VCaP (cell line): ENCODE data around the gene CRBN.
A peak's percentile ranks its signal among the peaks of the same experiment; 100 is the strongest.

Source experiments
- H3K27ac ChIP-seq: fragments of 450-650 bp; 2 replicates; pipeline ENCODE4 v1.5.1; 2017
- TF ChIP-seq, protein P1 (sequence below): fragments of 450-650 bp; conservative IDR thresholded peaks from 2 replicates; pipeline ENCODE4 v1.5.1; 2017; ENCODE audit warnings: mild to moderate bottlenecking, moderate library complexity

Gene CRBN

GRCh38 chr3:3170998-3171397 is 8.5 kb downstream of the CRBN start:
- TF ChIP-seq, protein P1, sequence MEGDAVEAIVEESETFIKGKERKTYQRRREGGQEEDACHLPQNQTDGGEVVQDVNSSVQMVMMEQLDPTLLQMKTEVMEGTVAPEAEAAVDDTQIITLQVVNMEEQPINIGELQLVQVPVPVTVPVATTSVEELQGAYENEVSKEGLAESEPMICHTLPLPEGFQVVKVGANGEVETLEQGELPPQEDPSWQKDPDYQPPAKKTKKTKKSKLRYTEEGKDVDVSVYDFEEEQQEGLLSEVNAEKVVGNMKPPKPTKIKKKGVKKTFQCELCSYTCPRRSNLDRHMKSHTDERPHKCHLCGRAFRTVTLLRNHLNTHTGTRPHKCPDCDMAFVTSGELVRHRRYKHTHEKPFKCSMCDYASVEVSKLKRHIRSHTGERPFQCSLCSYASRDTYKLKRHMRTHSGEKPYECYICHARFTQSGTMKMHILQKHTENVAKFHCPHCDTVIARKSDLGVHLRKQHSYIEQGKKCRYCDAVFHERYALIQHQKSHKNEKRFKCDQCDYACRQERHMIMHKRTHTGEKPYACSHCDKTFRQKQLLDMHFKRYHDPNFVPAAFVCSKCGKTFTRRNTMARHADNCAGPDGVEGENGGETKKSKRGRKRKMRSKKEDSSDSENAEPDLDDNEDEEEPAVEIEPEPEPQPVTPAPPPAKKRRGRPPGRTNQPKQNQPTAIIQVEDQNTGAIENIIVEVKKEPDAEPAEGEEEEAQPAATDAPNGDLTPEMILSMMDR = peak; percentile 81
- H3K27ac ChIP-seq = peak overlapping the region; percentile 59

GRCh38 chr3:3165650-3166049 is 13.8 kb downstream of the CRBN start:
- H3K27ac ChIP-seq = no peak overlapping the region
- TF ChIP-seq, protein P1 = no peak

- TF ChIP-seq, protein P1 = no peak
- H3K27ac ChIP-seq = no peak overlapping the region
These were observed 14.2 kb downstream of the CRBN start for GRCh38 chr3:3165241-3165640.

GRCh38 chr3:3160826-3161225 is 18.7 kb downstream of the CRBN start:
- TF ChIP-seq, protein P1 = no peak
- H3K27ac ChIP-seq = no peak overlapping the region

- TF ChIP-seq, protein P1 = no peak
- H3K27ac ChIP-seq = no peak overlapping the region
These were observed 22.0 kb downstream of the CRBN start for GRCh38 chr3:3157484-3157883.

GRCh38 chr3:3154879-3155610 is 24.4 kb downstream of the CRBN start:
- TF ChIP-seq, protein P1 = no peak
- H3K27ac ChIP-seq = peak overlapping the region; percentile 18

DNA sequence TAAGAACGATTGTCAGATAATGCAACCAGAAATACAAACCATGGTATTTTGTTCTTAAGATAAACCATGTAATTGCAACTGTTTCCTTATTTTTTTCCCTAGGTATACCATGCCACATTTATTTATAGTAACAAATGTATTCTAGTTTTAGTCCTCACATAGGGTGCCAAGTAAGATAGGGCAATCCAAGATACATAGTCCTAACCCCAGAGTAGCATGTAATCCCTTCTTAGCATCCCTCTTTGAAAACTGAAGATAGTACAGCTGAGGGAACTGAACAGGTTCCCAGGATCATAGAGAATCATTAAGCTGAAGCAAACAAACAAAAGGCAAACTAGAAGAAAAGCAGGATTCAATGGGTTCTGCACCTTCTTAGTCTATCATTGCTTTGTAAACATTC is 28.0 kb downstream of the CRBN start:
- TF ChIP-seq, protein P1 = no peak
- peak overlapping the region; percentile 43; the same call in 1 of the 2 replicates for H3K27ac ChIP-seq
